Astrocyte of the spinal cord (primary cell): ENCODE data around the gene CNTNAP5.

Source experiments
- DNase-seq: peaks from one replicate; pipeline ENCODE4 v3.0.0; 2011; ENCODE audit warnings: low read depth, low spot score
- H3K4me3 ChIP-seq: 2 replicates; pipeline ENCODE4 v1.5.1; 2011; ENCODE audit warnings: low read depth, mild to moderate bottlenecking, low read length, moderate library complexity
- in situ Hi-C: cut with HindIII; loops from 2 replicates; pipeline ENCODE4 v1.10.0; 2017; ENCODE audit warnings: low sequenced_read_pairs
- TF ChIP-seq, protein P1 (sequence below): IDR thresholded peaks from 2 replicates; pipeline ENCODE4 v1.5.1; 2012; ENCODE audit warnings: low read depth, mild to moderate bottlenecking, low read length, inconsistent platforms

Gene CNTNAP5

GRCh38 chr2:124131276-124131675 is 106.2 kb downstream of the CNTNAP5 start:
- TF ChIP-seq, protein P1, sequence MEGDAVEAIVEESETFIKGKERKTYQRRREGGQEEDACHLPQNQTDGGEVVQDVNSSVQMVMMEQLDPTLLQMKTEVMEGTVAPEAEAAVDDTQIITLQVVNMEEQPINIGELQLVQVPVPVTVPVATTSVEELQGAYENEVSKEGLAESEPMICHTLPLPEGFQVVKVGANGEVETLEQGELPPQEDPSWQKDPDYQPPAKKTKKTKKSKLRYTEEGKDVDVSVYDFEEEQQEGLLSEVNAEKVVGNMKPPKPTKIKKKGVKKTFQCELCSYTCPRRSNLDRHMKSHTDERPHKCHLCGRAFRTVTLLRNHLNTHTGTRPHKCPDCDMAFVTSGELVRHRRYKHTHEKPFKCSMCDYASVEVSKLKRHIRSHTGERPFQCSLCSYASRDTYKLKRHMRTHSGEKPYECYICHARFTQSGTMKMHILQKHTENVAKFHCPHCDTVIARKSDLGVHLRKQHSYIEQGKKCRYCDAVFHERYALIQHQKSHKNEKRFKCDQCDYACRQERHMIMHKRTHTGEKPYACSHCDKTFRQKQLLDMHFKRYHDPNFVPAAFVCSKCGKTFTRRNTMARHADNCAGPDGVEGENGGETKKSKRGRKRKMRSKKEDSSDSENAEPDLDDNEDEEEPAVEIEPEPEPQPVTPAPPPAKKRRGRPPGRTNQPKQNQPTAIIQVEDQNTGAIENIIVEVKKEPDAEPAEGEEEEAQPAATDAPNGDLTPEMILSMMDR: no peak
- in situ Hi-C loops: no loop called here
- DNase-seq: no peak
- H3K4me3 ChIP-seq: no peak overlapping the region

GRCh38 chr2:124136110-124136509 is 111.0 kb downstream of the CNTNAP5 start:
- TF ChIP-seq, protein P1: no peak
- DNase-seq: no peak
- H3K4me3 ChIP-seq: no peak overlapping the region
- in situ Hi-C loops: no loop called here

GRCh38 chr2:124138076-124138475 is 113.0 kb downstream of the CNTNAP5 start:
- TF ChIP-seq, protein P1: no peak
- H3K4me3 ChIP-seq: no peak overlapping the region
- in situ Hi-C loops: no loop called here
- no peak for DNase-seq

DNA sequence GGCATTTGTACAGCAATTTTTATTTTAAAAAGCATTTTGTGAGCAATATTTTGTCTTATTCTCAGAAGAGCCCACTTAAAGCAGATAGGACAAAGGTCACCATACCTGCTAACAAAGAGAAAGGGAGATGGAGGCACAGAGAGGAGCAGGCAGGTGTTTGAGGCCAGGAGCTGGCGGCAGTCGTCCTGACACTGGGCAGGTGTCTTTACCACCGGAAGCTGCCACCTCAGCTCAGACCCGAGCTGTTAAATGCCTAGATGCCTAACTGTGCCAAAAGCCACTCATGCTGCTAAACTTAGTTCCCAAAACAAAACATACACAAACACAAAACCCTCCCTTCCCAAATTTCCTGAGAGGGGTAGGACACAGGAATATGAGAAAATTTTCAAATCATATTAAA is 120.9 kb downstream of the CNTNAP5 start:
- H3K4me3 ChIP-seq: no peak overlapping the region
- TF ChIP-seq, protein P1: no peak
- in situ Hi-C loops: no loop called here
- DNase-seq: no peak

GRCh38 chr2:124147552-124147951 is 122.5 kb downstream of the CNTNAP5 start:
- in situ Hi-C loops: no loop called here

GRCh38 chr2:124149571-124149970 is 124.5 kb downstream of the CNTNAP5 start:
- in situ Hi-C loops: no loop called here
- no peak overlapping the region for H3K4me3 ChIP-seq
- TF ChIP-seq, protein P1: no peak
- no peak for DNase-seq

More at GRCh38 chr2:124147552-124147951, 122.5 kb downstream of the CNTNAP5 start:
- DNase-seq: no peak
- H3K4me3 ChIP-seq: no peak overlapping the region
- TF ChIP-seq, protein P1: no peak

- no peak for DNase-seq
- in situ Hi-C loops: no loop called here
- H3K4me3 ChIP-seq: no peak overlapping the region
- TF ChIP-seq, protein P1: no peak
These were observed 126.6 kb downstream of the CNTNAP5 start for GRCh38 chr2:124151691-124152090.
